ENCODE results near the gene LCE1A. TPM values are rescaled to one million over a fixed set of nuclear protein-coding genes. Genes with fewer than 3 reads are reported as not detected.

The LCE1A gene
- total RNA-seq, 1 experiment from 2014 or later = not detected

DNA sequence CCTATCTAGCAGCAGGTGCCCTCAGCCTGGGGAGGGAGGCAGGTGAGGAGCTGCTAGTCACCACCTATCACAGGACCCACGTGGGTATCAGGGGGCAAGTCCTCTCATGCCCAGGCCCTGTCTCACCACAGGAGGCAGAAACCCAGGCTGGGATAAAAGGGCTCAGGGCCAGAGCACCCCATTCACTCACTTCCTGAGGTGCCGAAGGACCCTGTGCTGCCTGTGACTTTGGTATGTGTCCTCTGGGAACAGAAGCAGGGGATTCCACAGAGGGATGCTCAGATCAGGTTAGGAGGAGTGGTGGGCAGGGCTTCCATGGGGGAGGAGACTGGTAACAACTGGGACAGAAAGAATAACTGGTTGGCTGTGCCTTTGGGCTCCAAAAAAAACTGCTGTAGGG lies 41.2 kb upstream of the LCE1A start, which contains the start of gene LCE1E:
TSS of gene LCE1E (plus strand) at position 181 of the 400 bp plus-strand sequence. CDS start 1,043 bp downstream, outside the sequence.
- Histone ChIP-seq H3K27me3 (replicated peaks; ENCODE audit: insufficient read depth, low read depth, low read length, poor library complexity) (peaks cover 28% of the 10 kb centered on the region), H3K27ac (ENCODE audit: low read depth, low read length, poor library complexity, severe bottlenecking) (no peak within 1 kb of the TSS), H3K9me3 (ENCODE audit: low read depth, low read length, poor library complexity, severe bottlenecking) (no peaks in the 10 kb centered on the region), H3K36me3 (ENCODE audit: insufficient read depth, low read length, poor library complexity, severe bottlenecking) (no peaks in the 10 kb centered on the region), H3K4me3 (ENCODE audit: low read depth, low read length, poor library complexity, severe bottlenecking) (no peak within 1 kb of the TSS), H3K4me1 (ENCODE audit: insufficient read depth, low read length, poor library complexity, severe bottlenecking) (no peaks in the 10 kb centered on the region)
- TF ChIP-seq, protein P1, sequence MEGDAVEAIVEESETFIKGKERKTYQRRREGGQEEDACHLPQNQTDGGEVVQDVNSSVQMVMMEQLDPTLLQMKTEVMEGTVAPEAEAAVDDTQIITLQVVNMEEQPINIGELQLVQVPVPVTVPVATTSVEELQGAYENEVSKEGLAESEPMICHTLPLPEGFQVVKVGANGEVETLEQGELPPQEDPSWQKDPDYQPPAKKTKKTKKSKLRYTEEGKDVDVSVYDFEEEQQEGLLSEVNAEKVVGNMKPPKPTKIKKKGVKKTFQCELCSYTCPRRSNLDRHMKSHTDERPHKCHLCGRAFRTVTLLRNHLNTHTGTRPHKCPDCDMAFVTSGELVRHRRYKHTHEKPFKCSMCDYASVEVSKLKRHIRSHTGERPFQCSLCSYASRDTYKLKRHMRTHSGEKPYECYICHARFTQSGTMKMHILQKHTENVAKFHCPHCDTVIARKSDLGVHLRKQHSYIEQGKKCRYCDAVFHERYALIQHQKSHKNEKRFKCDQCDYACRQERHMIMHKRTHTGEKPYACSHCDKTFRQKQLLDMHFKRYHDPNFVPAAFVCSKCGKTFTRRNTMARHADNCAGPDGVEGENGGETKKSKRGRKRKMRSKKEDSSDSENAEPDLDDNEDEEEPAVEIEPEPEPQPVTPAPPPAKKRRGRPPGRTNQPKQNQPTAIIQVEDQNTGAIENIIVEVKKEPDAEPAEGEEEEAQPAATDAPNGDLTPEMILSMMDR (conservative IDR thresholded peaks at IDR 0.05; ENCODE audit: low read depth, low read length) = no peak
- TF ChIP-seq EZH2 (IDR thresholded peaks at IDR 0.05; ENCODE audit: borderline replicate concordance, low read depth, low read length, poor library complexity, severe bottlenecking) = no peak
- POLR2A ChIA-PET (ENCODE audit: low non-redundant PET) = no interaction called here
- DNase-seq (ENCODE audit: low spot score) = no peak
- BruUV-seq (replicated peaks) = no TSS peak
- intact Hi-C loops (cut with micrococcal nuclease; ENCODE audit: unreplicated experiment) = no loop called here
- CTCF ChIA-PET = no interaction called here

DNA sequence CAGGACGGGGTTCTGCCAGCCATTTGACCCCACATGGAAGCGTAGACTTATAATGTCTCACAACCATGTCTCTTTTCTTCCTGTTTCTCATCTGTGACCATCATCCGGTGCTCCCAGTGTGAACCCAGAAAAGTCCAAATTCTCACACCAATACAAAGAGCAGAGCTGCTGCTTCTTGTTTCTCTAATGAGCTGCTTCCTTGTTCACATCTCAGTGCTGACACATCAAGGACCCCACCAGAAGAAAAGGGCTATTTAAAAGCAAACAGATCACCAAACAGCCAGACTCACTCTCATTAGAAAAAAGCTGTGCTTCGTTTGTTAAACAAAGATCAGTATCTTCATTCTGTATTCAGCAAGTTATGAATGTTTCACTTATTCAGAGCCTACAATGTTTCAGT lies 31.6 kb upstream of the LCE1A start:
- POLR2A ChIA-PET (ENCODE audit: low non-redundant PET) = no interaction called here
- no peaks in the 10 kb centered on the region for H3K4me1 ChIP-seq (ENCODE audit: insufficient read depth, low read length, poor library complexity, severe bottlenecking)
- CTCF ChIA-PET = no interaction called here
- no peaks in the 10 kb centered on the region for H3K9me3 ChIP-seq (ENCODE audit: low read depth, low read length, poor library complexity, severe bottlenecking)
- TF ChIP-seq, protein P1 (conservative IDR thresholded peaks at IDR 0.05; ENCODE audit: low read depth, low read length) = no peak
- TF ChIP-seq EZH2 (IDR thresholded peaks at IDR 0.05; ENCODE audit: borderline replicate concordance, low read depth, low read length, poor library complexity, severe bottlenecking) = no peak
- H3K27ac ChIP-seq (ENCODE audit: low read depth, low read length, poor library complexity, severe bottlenecking) = no peak overlapping the region
- DNase-seq (ENCODE audit: low spot score) = no peak
- H3K4me3 ChIP-seq (ENCODE audit: low read depth, low read length, poor library complexity, severe bottlenecking) = no peak overlapping the region
- peaks cover 8% of the 10 kb centered on the region for H3K27me3 ChIP-seq (replicated peaks; ENCODE audit: insufficient read depth, low read depth, low read length, poor library complexity)
- no peaks in the 10 kb centered on the region for H3K36me3 ChIP-seq (ENCODE audit: insufficient read depth, low read length, poor library complexity, severe bottlenecking)
- intact Hi-C loops (cut with micrococcal nuclease; ENCODE audit: unreplicated experiment) = no loop called here
- no TSS peak for BruUV-seq (replicated peaks)

GRCh38 chr1:152796421-152796820 lies 30.9 kb upstream of the LCE1A start, which contains the start of gene LCE1D:
TSS of gene LCE1D (plus strand) at chr1:152796721. CDS start at chr1:152797795, 1,074 bp downstream.
- TF ChIP-seq, protein P1 (conservative IDR thresholded peaks at IDR 0.05; ENCODE audit: low read depth, low read length) = no peak
- no peak for TF ChIP-seq EZH2 (IDR thresholded peaks at IDR 0.05; ENCODE audit: borderline replicate concordance, low read depth, low read length, poor library complexity, severe bottlenecking)
- intact Hi-C loops (cut with micrococcal nuclease; ENCODE audit: unreplicated experiment) = no loop called here
- Histone ChIP-seq H3K4me1 (ENCODE audit: insufficient read depth, low read length, poor library complexity, severe bottlenecking) (no peaks in the 10 kb centered on the region), H3K9me3 (ENCODE audit: low read depth, low read length, poor library complexity, severe bottlenecking) (no peaks in the 10 kb centered on the region), H3K27ac (ENCODE audit: low read depth, low read length, poor library complexity, severe bottlenecking) (no peak within 1 kb of the TSS), H3K36me3 (ENCODE audit: insufficient read depth, low read length, poor library complexity, severe bottlenecking) (no peaks in the 10 kb centered on the region), H3K4me3 (ENCODE audit: low read depth, low read length, poor library complexity, severe bottlenecking) (no peak within 1 kb of the TSS), H3K27me3 (replicated peaks; ENCODE audit: insufficient read depth, low read depth, low read length, poor library complexity) (peaks cover 8% of the 10 kb centered on the region)
- no peak for DNase-seq (ENCODE audit: low spot score)
- BruUV-seq (replicated peaks) = no TSS peak
- POLR2A ChIA-PET (ENCODE audit: low non-redundant PET) = no interaction called here
- CTCF ChIA-PET = no interaction called here

Data from A673 (cell line).